Measurements from ENCODE around the gene ANKRD50.

ANKRD50 gene

GRCh38 chr4:124632439-124632838 is 80.1 kb downstream of the ANKRD50 start:
- TF ChIP-seq BACH2 (CRISPR knock-in tag; IDR thresholded peaks at IDR 0.05; ENCODE audit: borderline replicate concordance), result no peak
- TF ChIP-seq ZNF70 (CRISPR knock-in tag; IDR thresholded peaks at IDR 0.05), result no peak
- TF ChIP-seq POU6F1 (CRISPR knock-in tag; IDR thresholded peaks at IDR 0.05; ENCODE audit: borderline replicate concordance, low read depth), result no peak
- no peak for TF ChIP-seq TCF4 (CRISPR knock-in tag; IDR thresholded peaks at IDR 0.05; ENCODE audit: borderline replicate concordance)
- no peak for TF ChIP-seq ESRRG (CRISPR knock-in tag; IDR thresholded peaks at IDR 0.05)
- no peak for TF ChIP-seq CSDC2 (CRISPR knock-in tag; IDR thresholded peaks at IDR 0.05)
- no peak for TF ChIP-seq PATZ1 (CRISPR knock-in tag; IDR thresholded peaks at IDR 0.05; ENCODE audit: borderline replicate concordance)
- no peak for TF ChIP-seq ZNF8 (CRISPR knock-in tag; IDR thresholded peaks at IDR 0.05)
- no peak for TF ChIP-seq ISL1 (CRISPR knock-in tag; IDR thresholded peaks at IDR 0.05)
- no peak for TF ChIP-seq GLIS3 (CRISPR knock-in tag; IDR thresholded peaks at IDR 0.05)
- TF ChIP-seq OSR1 (CRISPR knock-in tag; IDR thresholded peaks at IDR 0.05), result no peak
- no peak for TF ChIP-seq SNAI2 (CRISPR knock-in tag; IDR thresholded peaks at IDR 0.05)
- no peak for TF ChIP-seq ZNF565 (CRISPR knock-in tag; conservative IDR thresholded peaks at IDR 0.05; ENCODE audit: low read depth)
- no peak for TF ChIP-seq ZC3H10 (CRISPR knock-in tag; IDR thresholded peaks at IDR 0.05)
- no peak for TF ChIP-seq PPARA (CRISPR knock-in tag; IDR thresholded peaks at IDR 0.05; ENCODE audit: borderline replicate concordance)
- no peak for TF ChIP-seq TSHZ2 (CRISPR knock-in tag; IDR thresholded peaks at IDR 0.05)
- TF ChIP-seq TOX (CRISPR knock-in tag; IDR thresholded peaks at IDR 0.05; ENCODE audit: borderline replicate concordance), result no peak
- no peak for ATAC-seq

- TF ChIP-seq ZC3H10 (CRISPR knock-in tag; IDR thresholded peaks at IDR 0.05) (no peak), PATZ1 (CRISPR knock-in tag; IDR thresholded peaks at IDR 0.05; ENCODE audit: borderline replicate concordance) (no peak), RARB (CRISPR knock-in tag; IDR thresholded peaks at IDR 0.05) (no peak), ZFP30 (CRISPR knock-in tag; IDR thresholded peaks at IDR 0.05) (no peak), ISL1 (CRISPR knock-in tag; IDR thresholded peaks at IDR 0.05) (peak; percentile 34; the same call in 1 of the 2 replicates)
- ATAC-seq, result peak; percentile 99
Measured at GRCh38 chr4:124631760-124632159, 80.8 kb downstream of the ANKRD50 start.

- no peak for ATAC-seq
- TF ChIP-seq ZFP3 (CRISPR knock-in tag; IDR thresholded peaks at IDR 0.05), result no peak
- no peak for TF ChIP-seq ESRRG (CRISPR knock-in tag; IDR thresholded peaks at IDR 0.05)
- no peak for TF ChIP-seq RARB (CRISPR knock-in tag; IDR thresholded peaks at IDR 0.05)
- no peak for TF ChIP-seq CREB5 (CRISPR knock-in tag; IDR thresholded peaks at IDR 0.05; ENCODE audit: low read depth)
- TF ChIP-seq TCF4 (CRISPR knock-in tag; IDR thresholded peaks at IDR 0.05; ENCODE audit: borderline replicate concordance), result no peak
- TF ChIP-seq TSHZ2 (CRISPR knock-in tag; IDR thresholded peaks at IDR 0.05), result no peak
- TF ChIP-seq OSR1 (CRISPR knock-in tag; IDR thresholded peaks at IDR 0.05), result no peak
- TF ChIP-seq ZNF8 (CRISPR knock-in tag; IDR thresholded peaks at IDR 0.05), result no peak
- TF ChIP-seq ARNTL (CRISPR knock-in tag; IDR thresholded peaks at IDR 0.05; ENCODE audit: borderline replicate concordance, low read depth), result no peak
- TF ChIP-seq BACH2 (CRISPR knock-in tag; IDR thresholded peaks at IDR 0.05; ENCODE audit: borderline replicate concordance), result no peak
- no peak for TF ChIP-seq ZFP30 (CRISPR knock-in tag; IDR thresholded peaks at IDR 0.05)
- no peak for TF ChIP-seq ZC3H10 (CRISPR knock-in tag; IDR thresholded peaks at IDR 0.05)
- no peak for TF ChIP-seq CSRNP3 (CRISPR knock-in tag; IDR thresholded peaks at IDR 0.05)
- no peak for TF ChIP-seq PPARA (CRISPR knock-in tag; IDR thresholded peaks at IDR 0.05; ENCODE audit: borderline replicate concordance)
Measured at GRCh38 chr4:124629681-124630080, 82.9 kb downstream of the ANKRD50 start.

All from SK-N-SH treated with all-trans-retinoic acid at 6 μM for 48 hours (cell line).